ENCODE measurements around the gene POM121C. TPM values are rescaled to one million over a fixed set of nuclear protein-coding genes. Genes with fewer than 3 reads are reported as not detected.
A peak's percentile ranks its signal among the peaks of the same experiment; 100 is the strongest.
"Not testable (repeated sequence)": the region's sequence is repeated elsewhere in the genome, so short reads cannot be mapped to it uniquely, and the experiment has no call there.

The POM121C gene
- total RNA-seq, 2 donors from 2014 or later: 108 to 220 TPM

GRCh38 chr7:75415428-75415817 is 70.7 kb downstream of the POM121C start:
- H3K4me1 Mint-ChIP-seq; H3K27me3 Mint-ChIP-seq; H3K4me3 Mint-ChIP-seq; H3K9me3 Mint-ChIP-seq; H3K27ac Mint-ChIP-seq; ATAC-seq (replicated peaks): not testable (repeated sequence)
- peaks cover 37% of the 10 kb centered on the region for H3K36me3 Mint-ChIP-seq (ENCODE audit: low read depth)

DNA sequence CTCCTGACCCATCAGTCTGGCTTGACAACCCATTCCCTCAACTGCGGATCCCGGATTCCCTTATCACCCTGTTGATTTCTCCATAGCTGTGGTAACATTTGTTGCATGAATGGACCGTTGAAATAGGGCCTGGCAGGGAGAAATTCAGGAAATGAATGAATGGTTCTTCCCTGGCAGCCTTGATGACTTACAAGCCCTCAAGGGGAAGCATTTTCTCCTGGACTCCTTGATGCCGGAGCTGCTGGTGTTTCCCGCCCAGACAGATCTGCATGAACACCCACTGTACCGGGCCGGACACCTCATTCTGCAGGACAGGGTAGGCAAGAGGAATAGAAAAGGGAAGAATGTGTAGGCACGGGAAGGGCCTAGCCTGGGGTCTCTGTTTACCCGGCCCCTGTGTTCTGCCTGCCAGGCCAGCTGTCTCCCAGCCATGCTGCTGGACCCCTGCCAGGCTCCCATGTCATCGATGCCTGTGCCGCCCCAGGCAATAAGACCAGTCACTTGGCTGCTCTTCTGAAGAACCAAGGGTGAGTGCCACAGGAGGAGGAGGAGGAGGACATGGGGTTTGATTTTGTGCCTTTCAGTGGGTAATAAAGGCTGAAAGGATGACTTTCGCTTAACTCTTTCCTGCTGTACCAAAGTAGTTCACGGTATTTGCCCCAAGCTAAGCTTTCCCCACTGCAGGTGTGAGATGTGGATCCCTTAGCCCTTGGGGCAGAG is 71.2 kb downstream of the POM121C start:
- H3K4me1 Mint-ChIP-seq; H3K27me3 Mint-ChIP-seq; ATAC-seq (replicated peaks); H3K9me3 Mint-ChIP-seq; H3K4me3 Mint-ChIP-seq; H3K27ac Mint-ChIP-seq: not testable (repeated sequence)
- H3K36me3 Mint-ChIP-seq (ENCODE audit: low read depth): peaks cover 32% of the 10 kb centered on the region

GRCh38 chr7:75414204-75414603 is 71.9 kb downstream of the POM121C start:
- H3K27ac Mint-ChIP-seq; H3K4me3 Mint-ChIP-seq; H3K9me3 Mint-ChIP-seq; H3K27me3 Mint-ChIP-seq; ATAC-seq (replicated peaks); H3K4me1 Mint-ChIP-seq: not testable (repeated sequence)
- H3K36me3 Mint-ChIP-seq (ENCODE audit: low read depth): peaks cover 26% of the 10 kb centered on the region

DNA sequence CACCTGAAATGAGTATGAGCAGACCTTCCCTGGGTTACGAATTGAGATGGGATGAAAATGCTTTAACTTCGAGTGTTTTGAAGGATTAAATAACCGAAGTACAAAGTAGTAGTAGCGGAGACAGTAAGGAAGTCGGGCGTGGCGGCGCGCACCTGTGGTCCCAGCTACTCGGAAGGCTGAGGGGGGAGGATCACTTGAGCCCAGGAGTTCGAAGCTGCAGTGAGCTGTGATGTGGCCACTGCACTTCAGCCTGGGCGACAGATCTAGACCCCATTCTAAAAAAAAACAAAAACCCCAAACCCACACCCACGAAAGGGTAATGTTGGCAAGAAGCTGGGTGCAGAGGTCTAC is 75.3 kb downstream of the POM121C start:
- H3K4me1 Mint-ChIP-seq; H3K9me3 Mint-ChIP-seq; H3K27ac Mint-ChIP-seq; H3K27me3 Mint-ChIP-seq; H3K4me3 Mint-ChIP-seq; ATAC-seq (replicated peaks): not testable (repeated sequence)
- peaks cover 11% of the 10 kb centered on the region for H3K36me3 Mint-ChIP-seq (ENCODE audit: low read depth)

GRCh38 chr7:75409880-75410822 is 75.9 kb downstream of the POM121C start:
- H3K27me3 Mint-ChIP-seq; H3K9me3 Mint-ChIP-seq; H3K36me3 Mint-ChIP-seq (ENCODE audit: low read depth); H3K27ac Mint-ChIP-seq; H3K4me1 Mint-ChIP-seq: not testable (repeated sequence)
- peak overlapping the region; percentile 48 for H3K4me3 Mint-ChIP-seq
- ATAC-seq (replicated peaks): peak; percentile 92

GRCh38 chr7:75404663-75405062 is 81.4 kb downstream of the POM121C start:
- not testable (repeated sequence) for H3K4me3 Mint-ChIP-seq; H3K27ac Mint-ChIP-seq; H3K9me3 Mint-ChIP-seq; ATAC-seq (replicated peaks); H3K36me3 Mint-ChIP-seq (ENCODE audit: low read depth); H3K4me1 Mint-ChIP-seq; H3K27me3 Mint-ChIP-seq

- not testable (repeated sequence) for H3K27me3 Mint-ChIP-seq; ATAC-seq (replicated peaks); H3K4me3 Mint-ChIP-seq; H3K9me3 Mint-ChIP-seq; H3K27ac Mint-ChIP-seq; H3K4me1 Mint-ChIP-seq; H3K36me3 Mint-ChIP-seq (ENCODE audit: low read depth)
Observed at GRCh38 chr7:75403455-75404443, 82.3 kb downstream of the POM121C start.

- H3K4me3 Mint-ChIP-seq; H3K4me1 Mint-ChIP-seq; H3K9me3 Mint-ChIP-seq; H3K27ac Mint-ChIP-seq; H3K27me3 Mint-ChIP-seq; H3K36me3 Mint-ChIP-seq (ENCODE audit: low read depth): not testable (repeated sequence)
- peak; percentile 56 for ATAC-seq (replicated peaks)
Observed at GRCh38 chr7:75400575-75400974, 85.5 kb downstream of the POM121C start.

- not testable (repeated sequence) for H3K27me3 Mint-ChIP-seq; H3K9me3 Mint-ChIP-seq; H3K4me1 Mint-ChIP-seq; H3K4me3 Mint-ChIP-seq; H3K27ac Mint-ChIP-seq; H3K36me3 Mint-ChIP-seq (ENCODE audit: low read depth)
- peak; percentile 80 for ATAC-seq (replicated peaks)
Observed at GRCh38 chr7:75398771-75399700, 87.1 kb downstream of the POM121C start.

- not testable (repeated sequence) for H3K27me3 Mint-ChIP-seq; H3K4me3 Mint-ChIP-seq; H3K9me3 Mint-ChIP-seq; H3K36me3 Mint-ChIP-seq (ENCODE audit: low read depth); H3K4me1 Mint-ChIP-seq; H3K27ac Mint-ChIP-seq; ATAC-seq (replicated peaks)
Observed at GRCh38 chr7:75397865-75398264, 88.2 kb downstream of the POM121C start.

DNA sequence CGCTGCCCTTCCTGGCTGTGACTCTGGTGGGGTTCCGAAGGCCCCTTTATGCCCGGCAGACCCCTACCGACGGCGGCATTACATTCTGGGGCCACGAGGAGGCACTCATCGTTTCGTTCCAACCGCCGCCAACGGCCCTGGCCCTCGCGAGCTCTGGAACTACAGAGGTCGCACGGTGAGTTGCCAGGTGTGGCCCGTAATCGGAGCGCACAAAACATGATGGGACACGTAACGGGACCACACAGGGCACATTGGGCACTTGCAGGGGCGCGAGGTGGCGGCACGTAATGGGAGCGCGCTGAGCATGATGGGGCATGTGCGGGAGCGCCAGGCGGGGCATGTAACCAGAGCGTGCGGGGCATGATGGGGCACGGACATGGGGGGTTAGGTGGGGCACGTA is 90.8 kb downstream of the POM121C start, which contains the start of gene TRIM73:
TSS of gene TRIM73 (plus strand) at position 301 of the 400 bp plus-strand sequence. CDS start 3,305 bp downstream, outside the sequence.
- not testable (repeated sequence) for ATAC-seq (replicated peaks); H3K36me3 Mint-ChIP-seq (ENCODE audit: low read depth); H3K27ac Mint-ChIP-seq; H3K9me3 Mint-ChIP-seq; H3K4me1 Mint-ChIP-seq; H3K27me3 Mint-ChIP-seq; H3K4me3 Mint-ChIP-seq

DNA sequence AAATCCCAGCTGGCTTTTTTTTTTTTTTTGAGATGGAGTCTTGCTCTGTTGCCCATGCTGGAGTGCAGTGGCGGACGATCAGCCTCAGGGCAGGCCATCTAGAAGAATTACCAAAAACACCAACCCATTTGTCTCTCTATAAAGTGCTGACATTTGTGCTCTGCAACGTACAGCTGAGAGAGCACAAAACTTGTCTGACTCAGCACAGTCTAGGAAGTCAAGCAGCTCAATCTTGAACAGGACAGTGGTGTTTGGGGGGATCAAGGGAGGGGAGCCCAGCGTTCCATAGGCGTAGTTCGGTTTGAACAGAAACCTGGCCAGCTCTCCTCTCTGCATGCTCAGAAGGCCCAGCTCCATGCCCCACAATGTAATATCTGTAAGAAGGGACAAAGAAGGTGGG is 92.9 kb downstream of the POM121C start:
- not testable (repeated sequence) for H3K27ac Mint-ChIP-seq; H3K4me3 Mint-ChIP-seq; H3K9me3 Mint-ChIP-seq; H3K36me3 Mint-ChIP-seq (ENCODE audit: low read depth); H3K27me3 Mint-ChIP-seq; H3K4me1 Mint-ChIP-seq; ATAC-seq (replicated peaks)

DNA sequence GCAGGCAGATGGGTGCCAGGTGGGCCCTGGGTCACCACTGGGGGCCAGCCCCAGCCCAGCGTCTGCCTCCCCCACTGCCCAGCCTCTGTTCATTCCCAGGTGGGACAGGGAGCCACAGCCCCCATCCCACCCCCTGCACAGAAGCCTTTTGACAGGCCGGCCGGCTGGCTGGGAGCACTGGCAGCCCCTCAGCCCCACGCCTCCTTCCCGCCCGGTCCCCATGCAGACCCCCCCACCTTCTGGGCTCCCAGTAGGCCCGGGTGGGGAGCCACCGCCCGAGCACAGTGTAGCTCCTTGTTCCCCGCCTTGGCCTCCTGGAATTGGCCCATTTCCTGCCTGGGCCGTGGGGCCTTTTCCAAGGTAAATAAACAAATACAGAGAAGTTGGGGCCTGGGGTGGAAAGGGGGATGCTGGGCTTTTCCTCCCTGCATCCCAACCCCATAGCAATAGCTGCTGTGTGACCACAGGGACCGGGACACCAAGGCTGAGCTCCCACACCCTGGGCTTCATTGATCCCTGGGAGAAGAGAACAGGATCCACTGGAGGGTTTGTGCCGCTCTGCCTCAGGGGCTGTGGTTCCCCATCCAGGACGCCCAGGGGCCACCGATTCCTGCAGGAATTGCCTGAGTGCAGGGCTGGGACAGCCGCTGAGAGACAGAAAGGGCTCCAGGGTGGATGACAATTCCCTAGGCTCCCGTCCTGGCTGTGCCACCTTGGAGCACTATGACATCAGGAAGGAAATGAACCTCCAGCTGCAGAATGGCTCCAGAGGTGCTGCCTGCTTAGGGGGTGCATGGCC is 111.4 kb downstream of the POM121C start:
- H3K4me1 Mint-ChIP-seq; H3K9me3 Mint-ChIP-seq; ATAC-seq (replicated peaks); H3K27ac Mint-ChIP-seq; H3K27me3 Mint-ChIP-seq; H3K36me3 Mint-ChIP-seq (ENCODE audit: low read depth); H3K4me3 Mint-ChIP-seq: not testable (repeated sequence)
